Common myeloid progenitor, CD34-positive (primary cell): ENCODE measurements around the gene ACTR8.

Experiments used
- CTCF ChIA-PET: fragments of 350-600 bp; sonication (Branson Sonifier 250); formaldehyde crosslinking; loops from one replicate; lab custom pipeline; 2021; ENCODE audit warnings: antibody characterized with exemption; lab: Charles Lee
- POLR2A ChIA-PET: fragments of 350-600 bp; sonication (Branson Sonifier 250); formaldehyde crosslinking; loops from one replicate; lab custom pipeline; 2021; ENCODE audit warnings: antibody characterized with exemption; lab: Charles Lee
- DNase-seq, 3 donors: peaks; one replicate each; pipeline versions ENCODE4 v3.0.0 to v3.0.0-alpha.2; 2013
- H3K27ac ChIP-seq, 2 experiments: 1 replicate in 1 of 2; 2 replicates in 1 of 2; pipeline ENCODE4 v1.7.0; 2013; ENCODE audit warnings: inconsistent platforms in 2 of 2, low read length in 2 of 2, mild to moderate bottlenecking in 2 of 2, low read depth in 1 of 2, moderate library complexity in 1 of 2; ENCODE audit not compliant: severe bottlenecking in 2 of 2, insufficient read depth in 1 of 2, poor library complexity in 1 of 2
- H3K27me3 ChIP-seq, 5 experiments: replicated peaks in 2 of 5; 1 replicate in 3 of 5; 2 replicates in 2 of 5; pipeline versions ENCODE4 v1.6.1 to v1.7.0; 2013; ENCODE audit warnings: low read length in 4 of 5, mild to moderate bottlenecking in 2 of 5, moderate library complexity in 2 of 5, inconsistent platforms in 1 of 5; ENCODE audit not compliant: insufficient read depth in 5 of 5, control insufficient read depth in 4 of 5
- H3K36me3 ChIP-seq, 4 experiments: 1 replicate in 2 of 4; 2 replicates in 2 of 4; pipeline versions ENCODE4 v1.6.1 to v1.7.0; 2013; ENCODE audit warnings: low read length in 3 of 4, control low read depth in 1 of 4, mild to moderate bottlenecking in 1 of 4; ENCODE audit not compliant: control insufficient read depth in 4 of 4, insufficient read depth in 4 of 4
- H3K4me1 ChIP-seq, 4 experiments: 1 replicate in 3 of 4; 2 replicates in 1 of 4; pipeline versions ENCODE4 v1.6.1 to v1.7.1; 2013; ENCODE audit warnings: low read length in 3 of 4, mild to moderate bottlenecking in 3 of 4, control low read depth in 1 of 4, inconsistent platforms in 1 of 4, moderate library complexity in 1 of 4; ENCODE audit not compliant: control insufficient read depth in 4 of 4, insufficient read depth in 4 of 4; ENCODE audit errors: control extremely low read depth in 1 of 4
- H3K4me3 ChIP-seq, 7 experiments: 1 replicate in 4 of 7; 2 replicates in 3 of 7; pipeline versions ENCODE4 v1.5.1 to v1.7.0; 2013; ENCODE audit warnings: mild to moderate bottlenecking in 7 of 7, low read length in 6 of 7, moderate library complexity in 6 of 7, inconsistent platforms in 2 of 7, low read depth in 2 of 7, control low read depth in 1 of 7; ENCODE audit not compliant: insufficient read depth in 4 of 7, control insufficient read depth in 1 of 7; ENCODE audit errors: extremely low read depth in 1 of 7
- H3K9me3 ChIP-seq, 5 experiments: 1 replicate in 4 of 5; 2 replicates in 1 of 5; pipeline versions ENCODE4 v1.6.1 to v1.7.1; 2013; ENCODE audit warnings: low read length in 4 of 5, mild to moderate bottlenecking in 2 of 5, inconsistent platforms in 1 of 5, low read depth in 1 of 5, moderate library complexity in 1 of 5; ENCODE audit not compliant: control insufficient read depth in 4 of 5, insufficient read depth in 2 of 5; ENCODE audit errors: control extremely low read depth in 1 of 5
- WGBS: methylation state at CpG from one replicate; pipeline ENCODE4 v1.1.5; 2013; ENCODE audit not compliant: insufficient coverage; 5-methylcytosine and 5-hydroxymethylcytosine counted together

The ACTR8 gene

GRCh38 chr3:53829605-53830004 is 52.3 kb downstream of the ACTR8 start:
- H3K27me3 ChIP-seq: peaks cover 0 to 1% (median 0%) of the 10 kb centered on the region in 5 experiments
- H3K4me3 ChIP-seq: no peak overlapping the region
- no peaks in the 10 kb centered on the region for H3K36me3 ChIP-seq
- CTCF ChIA-PET: no interaction called here
- no peak overlapping the region for H3K27ac ChIP-seq
- 100% methylated on average over 1 of the region's 2 CpGs for WGBS
- DNase-seq: no peak
- peaks cover 0 to 2% (median 0%) of the 10 kb centered on the region in 5 experiments for H3K9me3 ChIP-seq
- H3K4me1 ChIP-seq: peaks cover 0 to 3% (median 0%) of the 10 kb centered on the region in 4 experiments
- POLR2A ChIA-PET: no interaction called here

GRCh38 chr3:53828581-53828980 is 53.4 kb downstream of the ACTR8 start:
- Histone ChIP-seq H3K9me3 (peaks cover 0 to 2% (median 0%) of the 10 kb centered on the region in 5 experiments), H3K4me3 (no peak overlapping the region), H3K27me3 (peaks cover 0 to 1% (median 0%) of the 10 kb centered on the region in 5 experiments), H3K36me3 (no peaks in the 10 kb centered on the region), H3K27ac (no peak overlapping the region), H3K4me1 (peaks cover 0 to 2% (median 0%) of the 10 kb centered on the region in 4 experiments)
- ChIA-PET CTCF (no interaction called here), POLR2A (no interaction called here)
- no CpG with 5 or more reads among the region's 1 CpG for WGBS
- no peak for DNase-seq

- ChIA-PET CTCF (no interaction called here), POLR2A (no interaction called here)
- Histone ChIP-seq H3K36me3 (no peaks in the 10 kb centered on the region), H3K27ac (no peak overlapping the region), H3K4me3 (no peak overlapping the region), H3K9me3 (peaks cover 0 to 2% (median 0%) of the 10 kb centered on the region in 5 experiments), H3K4me1 (no peaks in the 10 kb centered on the region), H3K27me3 (peaks cover 0 to 2% (median 0%) of the 10 kb centered on the region in 5 experiments)
- no CpG with 5 or more reads among the region's 1 CpG for WGBS
- DNase-seq: no peak
Measured at GRCh38 chr3:53826048-53826447, 55.9 kb downstream of the ACTR8 start.

- CTCF ChIA-PET: no interaction called here
- POLR2A ChIA-PET: no interaction called here
- no CpG with 5 or more reads among the region's 4 CpGs for WGBS
Measured at GRCh38 chr3:53824795-53825194, 57.2 kb downstream of the ACTR8 start.

GRCh38 chr3:53823956-53824657 is 57.8 kb downstream of the ACTR8 start:
- H3K4me1 ChIP-seq: no peaks in the 10 kb centered on the region
- 86% methylated on average over 10 of the region's 10 CpGs for WGBS
- peaks cover 0 to 4% (median 0%) of the 10 kb centered on the region in 5 experiments for H3K27me3 ChIP-seq
- no peak overlapping the region for H3K4me3 ChIP-seq
- DNase-seq: no peak
- no peaks in the 10 kb centered on the region for H3K36me3 ChIP-seq
- CTCF ChIA-PET: no interaction called here
- H3K9me3 ChIP-seq: peaks cover 0 to 2% (median 0%) of the 10 kb centered on the region in 5 experiments
- no peak overlapping the region for H3K27ac ChIP-seq
- POLR2A ChIA-PET: no interaction called here

More at GRCh38 chr3:53824795-53825194, 57.2 kb downstream of the ACTR8 start:
- Histone ChIP-seq H3K27ac (no peak overlapping the region), H3K27me3 (peaks cover 0 to 4% (median 0%) of the 10 kb centered on the region in 5 experiments), H3K9me3 (peaks cover 0 to 2% (median 0%) of the 10 kb centered on the region in 5 experiments), H3K4me3 (no peak overlapping the region), H3K4me1 (no peaks in the 10 kb centered on the region), H3K36me3 (no peaks in the 10 kb centered on the region)
- DNase-seq: no peak

GRCh38 chr3:53823026-53823955 is 58.7 kb downstream of the ACTR8 start:
- CTCF ChIA-PET: no interaction called here
- Histone ChIP-seq H3K9me3 (peaks cover 0 to 2% (median 0%) of the 10 kb centered on the region in 5 experiments), H3K4me3 (no peak overlapping the region), H3K27me3 (peaks cover 0 to 5% (median 0%) of the 10 kb centered on the region in 5 experiments), H3K27ac (no peak overlapping the region), H3K4me1 (peaks cover 0 to under 1% (median under 1%) of the 10 kb centered on the region in 4 experiments), H3K36me3 (no peaks in the 10 kb centered on the region)
- POLR2A ChIA-PET: no interaction called here
- DNase-seq: no peak
- 97% methylated on average over 63 of the region's 67 CpGs for WGBS
